Activated CD4-positive, CD25-positive, alpha-beta regulatory T cell (primary cell): Measurements from ENCODE around the gene SELENOW.
A peak's percentile ranks its signal among the peaks of the same experiment; 100 is the strongest.
"Not testable (repeated sequence)": the region's sequence is repeated elsewhere in the genome, so short reads cannot be mapped to it uniquely, and the experiment has no call there.

Experiments
- DNase-seq, 4 experiments: peaks; one replicate each; lab custom pipeline; 2025; lab: John Stamatoyannopoulos, UW

SELENOW gene

GRCh38 chr19:47781590-47782262 lies 3.2 kb downstream of the SELENOW start:
- DNase-seq = no peak

DNA sequence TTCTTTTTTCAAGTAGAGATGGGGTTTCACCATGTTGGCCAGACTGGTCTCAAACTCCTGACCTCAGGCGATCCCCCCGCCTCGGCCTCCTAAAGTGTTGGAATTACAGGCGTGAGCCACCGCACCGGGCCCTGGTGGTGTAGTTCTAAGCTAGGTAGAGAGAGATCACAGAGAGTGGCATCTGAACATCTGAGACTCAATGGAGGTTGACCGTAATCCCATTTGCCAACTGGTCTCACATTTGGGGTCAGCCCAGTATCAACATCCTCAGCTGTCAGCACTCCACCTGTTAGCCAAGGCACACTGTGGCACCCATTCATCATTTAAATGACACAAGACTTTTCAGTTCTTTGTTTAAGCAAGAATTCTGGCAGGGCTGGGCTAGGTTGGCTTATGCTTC lies 8.1 kb downstream of the SELENOW start:
- DNase-seq = no peak

DNA sequence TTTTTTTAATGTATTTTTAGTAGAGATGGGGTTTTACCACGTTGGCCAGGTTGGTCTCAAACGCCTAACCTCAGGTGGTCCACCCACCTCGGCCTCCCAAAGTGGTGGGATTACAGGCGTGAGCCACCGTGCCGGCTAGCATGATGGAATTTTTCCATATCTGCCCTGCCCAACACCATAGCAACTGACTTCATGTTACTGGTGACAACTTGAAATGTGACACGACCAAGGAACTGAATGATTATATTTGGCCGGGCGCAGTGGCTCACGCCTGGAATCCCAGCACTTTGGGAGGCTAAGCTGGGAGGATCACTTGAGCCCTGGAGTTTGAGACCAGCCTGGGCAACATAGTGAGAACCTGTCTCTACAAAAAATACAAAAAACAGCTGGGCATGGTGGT lies 8.8 kb downstream of the SELENOW start:
- DNase-seq = not testable (repeated sequence)

DNA sequence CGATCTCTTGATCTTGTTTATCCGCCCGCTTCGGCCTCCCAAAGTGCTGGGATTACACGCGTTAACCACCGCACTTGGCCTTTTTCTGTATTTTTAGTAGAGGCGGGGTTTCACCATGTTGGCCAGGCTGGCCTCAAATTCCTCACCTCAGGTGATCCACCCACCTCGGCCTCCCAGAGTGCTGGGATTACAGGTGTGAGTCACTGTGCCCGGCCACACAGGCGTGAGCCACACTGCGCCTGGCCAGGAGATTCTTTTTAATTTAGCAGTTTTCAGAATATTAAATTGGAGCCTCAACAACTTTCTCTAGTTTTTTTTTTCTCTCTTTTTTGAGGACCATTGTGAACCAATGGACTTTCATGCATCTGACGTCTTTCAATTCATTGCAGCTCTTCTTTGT lies 11.3 kb downstream of the SELENOW start:
- DNase-seq = not testable (repeated sequence)

- DNase-seq = peak; percentile 66 to 93 (median 84)
Measured at GRCh38 chr19:47790398-47790814, 11.9 kb downstream of the SELENOW start.

- DNase-seq = no peak
Measured at GRCh38 chr19:47792616-47793015, 14.1 kb downstream of the SELENOW start.

GRCh38 chr19:47794526-47794925 lies 16.0 kb downstream of the SELENOW start:
- DNase-seq = no peak

- no peak for DNase-seq
Measured at GRCh38 chr19:47796785-47797184, 18.3 kb downstream of the SELENOW start.

GRCh38 chr19:47797996-47798903 lies 19.7 kb downstream of the SELENOW start:
- no peak for DNase-seq

DNA sequence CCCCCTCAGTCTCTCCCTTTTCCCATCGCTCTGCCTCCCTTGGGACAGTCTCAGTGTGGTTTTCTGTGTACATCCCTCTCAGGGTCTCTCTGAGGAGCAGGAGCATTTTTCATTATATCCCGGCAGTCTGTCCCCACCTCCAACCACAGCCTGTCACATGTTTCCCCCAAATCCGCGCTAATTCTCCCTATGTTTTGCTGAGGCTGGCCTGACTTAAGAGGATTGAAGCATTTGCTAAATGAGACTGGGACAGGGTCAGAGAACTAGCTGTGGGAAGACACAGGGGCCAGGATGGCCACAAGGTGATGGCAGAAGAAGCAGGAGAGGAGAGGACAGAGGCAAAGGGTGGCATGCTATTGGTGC lies 20.4 kb downstream of the SELENOW start:
- DNase-seq = no peak

DNA sequence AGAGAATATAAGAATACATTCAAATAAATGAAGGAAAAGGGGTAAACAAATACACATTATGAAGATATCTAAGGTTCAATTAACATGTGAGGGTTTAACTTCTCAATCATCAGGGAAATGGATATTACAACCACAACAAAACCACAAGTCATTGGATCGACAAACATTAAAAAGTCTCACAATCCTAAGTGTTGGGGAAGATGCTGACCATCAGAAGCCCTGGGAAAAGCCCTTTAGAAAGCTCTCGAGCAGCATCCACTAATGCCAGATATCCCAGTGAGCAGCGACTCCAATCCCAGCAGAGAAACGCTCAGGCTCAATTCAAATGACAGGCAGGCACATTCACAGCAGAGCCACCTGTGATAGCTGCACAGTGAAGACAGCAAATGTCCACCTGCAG lies 22.8 kb downstream of the SELENOW start:
- DNase-seq = no peak

- DNase-seq = no peak
Measured at GRCh38 chr19:47802521-47803043, 24.1 kb downstream of the SELENOW start.

GRCh38 chr19:47803148-47803547 lies 24.6 kb downstream of the SELENOW start:
- not testable (repeated sequence) for DNase-seq

- DNase-seq = not testable (repeated sequence)
Measured at GRCh38 chr19:47803671-47804070, 25.2 kb downstream of the SELENOW start.

DNA sequence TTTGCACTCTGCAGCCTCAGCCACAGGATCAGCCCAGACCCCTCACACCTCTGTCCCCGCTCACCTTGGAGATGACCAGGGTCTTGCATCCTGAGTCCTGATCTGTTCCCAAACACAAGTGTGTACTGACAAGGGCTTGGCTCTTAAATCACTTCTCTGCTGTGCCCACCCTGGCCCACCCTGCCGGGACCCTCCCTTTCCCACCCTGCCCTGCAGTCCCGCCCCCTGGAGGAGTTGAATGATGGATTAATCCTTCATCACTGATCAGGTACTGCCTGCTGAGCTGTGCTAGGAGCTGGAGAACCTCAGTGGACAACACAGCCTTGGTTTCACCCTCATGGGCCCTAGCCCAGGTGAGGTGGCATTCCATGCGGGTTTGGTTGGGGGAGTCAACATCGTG lies 25.9 kb downstream of the SELENOW start, which contains the start of gene TPRX1:
TSS of gene TPRX1 (minus strand) at position 101 of the 400 bp plus-strand sequence. CDS start at position 89, 12 bp downstream.
- DNase-seq = not testable (repeated sequence)

- DNase-seq = no peak
Measured at GRCh38 chr19:47805313-47805712, 26.8 kb downstream of the SELENOW start.

GRCh38 chr19:47806435-47806834 lies 27.9 kb downstream of the SELENOW start:
- no peak for DNase-seq

DNA sequence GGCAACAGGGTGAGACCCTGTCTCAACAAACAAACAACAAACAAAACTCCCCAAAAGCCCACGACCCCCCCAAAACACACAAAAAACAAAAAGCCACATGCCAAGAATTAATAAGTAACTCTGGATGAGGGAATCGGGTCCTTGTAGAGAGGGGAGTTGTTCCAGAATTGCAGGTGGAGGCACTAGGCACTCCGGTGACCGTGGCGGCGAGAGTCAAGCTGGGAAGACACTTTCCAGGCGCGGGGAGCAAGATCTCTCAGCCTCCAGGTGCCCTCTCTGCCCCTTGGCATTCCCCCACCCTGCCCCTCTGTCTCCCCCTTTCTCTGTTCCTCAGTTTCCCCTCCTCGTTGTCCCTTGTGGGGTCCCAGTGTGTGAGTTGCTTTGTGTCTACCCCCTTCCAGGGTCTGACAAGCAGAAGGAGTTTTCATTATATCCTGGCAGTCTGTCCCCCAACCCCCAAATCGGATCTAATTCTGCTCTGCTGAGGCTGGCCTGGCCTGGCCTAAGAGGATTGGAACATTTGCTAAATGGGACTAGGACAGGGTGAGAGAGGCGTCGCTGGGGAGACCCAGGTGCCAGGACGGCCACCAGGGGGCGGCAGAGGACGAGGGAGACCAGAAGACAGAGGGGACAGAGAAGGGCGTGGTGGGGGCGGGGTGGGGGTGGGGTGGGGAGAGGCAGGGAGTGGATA lies 34.9 kb downstream of the SELENOW start:
- DNase-seq = peak; percentile 54 to 75 (median 71)

GRCh38 chr19:47813995-47814328 lies 35.5 kb downstream of the SELENOW start:
- DNase-seq = no peak

GRCh38 chr19:47816270-47816669 lies 37.8 kb downstream of the SELENOW start:
- not testable (repeated sequence) for DNase-seq

- DNase-seq = not testable (repeated sequence)
Measured at GRCh38 chr19:47818221-47818620, 39.7 kb downstream of the SELENOW start.

- DNase-seq = no peak
Measured at GRCh38 chr19:47819858-47820257, 41.4 kb downstream of the SELENOW start.
